Activated CD4-positive, alpha-beta T cell treated with anti-CD3 and anti-CD28 coated beads, Interleukin-2, amount 50 U/mL, for 4 hours (primary cell): Measurements from ENCODE around the gene CILP.
"Not testable (repeated sequence)": the region's sequence is repeated elsewhere in the genome, so short reads cannot be mapped to it uniquely, and the experiment has no call there.

ENCODE experiments used
- DNase-seq, 2 experiments: peaks; one replicate each; pipeline ENCODE4 v3.0.0-alpha.2; 2020

CILP gene

GRCh38 chr15:65189102-65189740, 22.1 kb downstream of the CILP start:
- DNase-seq: no peak

- DNase-seq: not testable (repeated sequence)
These were observed 22.8 kb downstream of the CILP start for GRCh38 chr15:65188472-65188871.

GRCh38 chr15:65184868-65185717, 26.2 kb downstream of the CILP start, which contains the start of gene CLPX:
Gene CLPX, minus strand, starts transcription at chr15:65185342. Its CDS starts 189 bp downstream, at chr15:65185153.
- DNase-seq: peak; percentile 88 to 91

- DNase-seq: peak; percentile 8 to 9
These were observed 26.9 kb downstream of the CILP start for GRCh38 chr15:65184305-65184867.

- DNase-seq: no peak
These were observed 27.5 kb downstream of the CILP start for GRCh38 chr15:65183865-65184159.

GRCh38 chr15:65182538-65182937, 28.7 kb downstream of the CILP start:
- DNase-seq: no peak

DNA sequence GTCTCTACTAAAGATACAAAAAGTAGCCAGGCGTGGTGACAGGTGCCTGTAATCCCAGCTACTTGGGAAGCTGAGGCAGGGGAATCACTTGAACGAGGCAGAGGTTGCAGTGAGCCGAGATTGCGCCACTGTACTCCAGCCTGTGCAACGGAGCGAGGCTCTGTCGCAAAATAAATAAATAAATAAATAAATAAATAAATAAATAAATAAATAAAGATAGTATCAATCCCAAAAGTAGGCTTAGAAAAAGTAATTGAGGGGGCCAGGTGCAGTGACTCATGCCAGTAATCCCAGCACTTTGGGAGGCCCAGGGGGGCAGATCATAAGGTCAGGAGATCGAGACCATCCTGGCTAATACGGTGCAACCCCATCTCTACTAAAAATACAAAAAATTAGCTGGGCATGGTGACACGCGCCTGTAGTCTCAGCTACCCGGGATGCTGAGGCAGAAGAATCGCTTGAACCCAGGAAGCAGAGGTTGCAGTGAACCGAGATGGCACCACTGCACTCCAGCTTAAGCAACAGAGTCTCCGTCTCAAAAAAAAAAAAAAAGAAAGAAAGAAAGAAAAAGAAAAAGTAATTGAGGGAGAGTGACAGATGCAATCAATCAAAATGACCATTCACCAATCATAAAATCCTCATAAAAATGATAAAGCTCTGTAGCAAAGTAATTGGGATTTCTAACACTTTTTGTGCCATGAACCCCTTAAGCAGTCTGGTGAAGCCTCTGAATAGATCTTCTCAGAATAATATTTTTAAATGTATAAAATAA, 29.5 kb downstream of the CILP start:
- DNase-seq: not testable (repeated sequence)

- DNase-seq: no peak
These were observed 31.1 kb downstream of the CILP start for GRCh38 chr15:65180167-65180566.

DNA sequence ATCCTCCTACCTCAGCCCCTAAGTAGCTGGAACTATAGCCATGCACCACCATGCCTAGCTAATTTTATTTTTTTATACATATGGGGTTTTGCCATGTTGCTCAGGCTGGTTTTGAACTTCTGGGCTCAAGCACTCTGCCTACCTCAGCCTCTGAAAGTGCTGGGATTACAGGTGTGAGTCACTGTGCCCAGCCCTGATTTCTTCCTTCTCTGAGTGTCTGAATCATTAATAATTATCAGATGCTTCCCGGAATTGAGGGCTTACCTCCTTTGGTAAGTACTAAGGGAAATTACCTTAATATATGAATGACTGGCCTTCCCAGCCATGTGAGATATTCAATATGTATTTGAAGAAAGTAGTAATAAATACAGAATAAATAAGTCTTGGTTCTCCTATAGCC, 33.4 kb downstream of the CILP start:
- no peak for DNase-seq

- no peak for DNase-seq
These were observed 35.2 kb downstream of the CILP start for GRCh38 chr15:65176056-65176455.

- no peak for DNase-seq
These were observed 35.8 kb downstream of the CILP start for GRCh38 chr15:65175511-65175910.

DNA sequence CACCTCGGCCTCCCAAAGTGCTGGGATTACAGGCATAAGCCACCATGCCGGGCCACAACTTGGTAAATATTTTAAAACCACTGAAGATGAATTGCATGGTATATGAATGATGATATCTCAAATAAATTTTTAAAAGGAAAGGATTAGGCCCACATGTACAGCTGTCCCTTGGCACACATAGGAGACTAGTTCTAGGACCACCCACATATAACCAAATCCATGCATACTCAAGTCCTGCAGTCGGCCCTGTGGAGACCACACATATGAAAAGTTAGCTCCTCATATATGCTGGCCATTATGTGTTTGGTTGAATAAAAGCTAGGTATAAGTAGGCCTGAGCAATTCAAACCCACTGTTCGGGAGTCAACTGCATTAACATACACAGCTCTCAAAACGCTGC, 36.8 kb downstream of the CILP start:
- DNase-seq: no peak

- no peak for DNase-seq
These were observed 38.7 kb downstream of the CILP start for GRCh38 chr15:65172531-65172930.

DNA sequence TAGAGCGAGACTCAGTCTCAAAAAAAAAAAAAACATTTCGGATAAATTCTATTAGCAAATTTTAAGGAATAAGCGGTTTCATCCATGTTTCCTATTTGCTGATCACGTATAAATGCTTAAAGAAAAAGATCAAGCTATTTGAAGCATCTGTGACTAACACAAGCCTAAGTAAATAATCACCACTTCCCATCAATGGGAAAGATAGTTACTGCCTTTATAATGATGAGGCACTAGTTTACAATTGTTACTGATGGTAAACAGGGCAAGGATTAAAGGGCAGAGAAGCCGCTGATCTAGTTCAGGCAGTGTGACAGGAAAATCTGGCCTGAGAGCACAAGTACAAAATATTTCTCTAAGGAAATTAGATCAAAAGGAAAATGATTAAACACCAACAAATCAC, 39.8 kb downstream of the CILP start:
- no peak for DNase-seq

DNA sequence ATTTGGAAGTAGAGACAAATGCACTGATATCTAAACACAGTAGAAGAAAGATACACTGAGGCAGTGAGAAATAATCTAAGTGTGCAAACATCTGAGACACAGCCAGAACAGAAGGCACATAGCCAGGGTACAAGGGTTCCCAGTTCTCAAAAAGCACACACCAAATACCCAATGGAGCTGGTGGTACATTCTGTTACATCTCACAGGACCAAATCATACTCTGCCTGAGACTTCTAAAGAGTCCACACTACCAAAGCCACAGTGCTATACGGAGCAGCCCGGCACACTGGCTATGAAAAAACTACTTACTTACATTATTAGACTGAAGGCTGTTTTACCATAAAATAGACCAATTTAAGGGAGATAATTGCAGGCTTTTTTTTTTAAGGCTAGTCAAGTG, 45.4 kb downstream of the CILP start:
- DNase-seq: no peak

DNA sequence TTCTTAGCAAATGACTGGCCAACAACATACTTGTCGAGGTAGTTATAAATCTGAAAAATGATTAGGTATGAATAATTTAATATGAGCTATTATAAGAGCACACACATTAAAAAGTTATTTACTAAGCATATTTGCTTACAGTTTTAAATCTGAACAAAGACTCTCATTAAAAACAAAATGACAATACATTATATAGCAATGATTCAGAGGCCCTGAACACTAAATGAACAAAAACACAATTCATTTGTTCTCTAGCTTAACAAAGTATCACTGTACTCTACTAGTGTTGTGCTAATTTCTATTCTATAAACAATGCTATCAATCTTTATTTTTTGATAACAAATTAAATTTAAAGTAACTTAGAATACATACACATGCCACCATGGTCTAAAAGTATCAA, 47.1 kb downstream of the CILP start:
- DNase-seq: no peak

DNA sequence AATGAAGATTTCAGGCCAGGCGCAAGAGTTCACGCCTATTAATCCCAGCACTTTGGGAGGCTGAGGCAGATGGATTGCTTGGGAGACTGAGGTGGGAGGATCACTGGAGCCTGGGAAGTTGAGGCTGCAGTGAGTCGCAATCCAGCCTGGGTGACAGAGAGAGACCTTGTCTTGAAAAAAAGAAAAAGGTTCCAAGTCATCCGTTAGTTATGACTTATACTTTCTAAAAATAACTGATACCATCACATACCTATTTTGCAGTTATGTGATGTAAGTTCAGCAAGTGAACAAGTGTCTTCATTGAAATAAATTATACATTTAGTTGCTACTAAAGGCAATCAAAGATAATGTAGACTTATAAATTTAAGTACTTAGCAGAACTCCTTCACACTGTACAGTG, 48.2 kb downstream of the CILP start:
- DNase-seq: no peak

GRCh38 chr15:65156692-65157091, 54.6 kb downstream of the CILP start:
- no peak for DNase-seq

DNA sequence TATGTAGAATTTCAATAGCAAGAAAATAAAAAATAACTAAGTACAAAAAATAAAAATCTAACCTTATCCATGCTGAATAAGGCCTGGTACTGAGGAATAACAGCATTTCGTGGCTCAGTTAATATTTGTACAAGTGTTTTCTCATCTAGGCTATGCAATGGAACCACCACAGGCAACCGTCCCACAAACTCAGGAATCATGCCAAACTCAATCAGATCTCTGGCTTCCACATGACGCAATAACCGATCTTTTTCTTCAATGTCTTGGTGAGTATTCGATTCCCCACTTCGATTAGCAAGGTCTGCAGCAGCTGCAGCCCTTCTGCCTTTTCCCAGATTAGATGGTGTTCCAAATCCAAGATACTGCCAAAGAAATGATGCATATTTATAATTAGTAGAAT, 56.6 kb downstream of the CILP start:
- no peak for DNase-seq

DNA sequence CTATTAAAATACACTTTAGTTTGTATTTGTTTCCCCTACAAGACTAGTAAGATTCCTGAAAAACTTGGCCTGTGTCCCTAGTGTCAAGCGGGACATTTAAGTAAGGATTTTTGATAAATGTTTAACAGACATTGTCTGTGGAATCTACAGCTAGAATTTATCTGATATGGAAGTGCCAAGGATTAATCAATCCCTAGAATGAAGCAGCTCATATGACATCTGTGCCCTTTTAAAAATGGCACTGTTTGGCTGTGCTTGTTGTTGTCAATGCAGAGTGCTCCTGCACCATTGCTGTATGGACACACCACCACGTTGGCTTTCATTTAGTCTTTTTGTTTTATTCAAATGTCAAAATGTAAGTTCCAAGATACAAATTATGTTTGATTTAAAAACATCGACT, 63.4 kb downstream of the CILP start:
- no peak for DNase-seq

- DNase-seq: no peak
These were observed 64.8 kb downstream of the CILP start for GRCh38 chr15:65146438-65146837.
